K562 (cell line): Measurements from ENCODE around the gene SDK1. TPM values are rescaled to one million over a fixed set of nuclear protein-coding genes. Genes with fewer than 3 reads are reported as not detected.

ENCODE experiments used
- ATAC-seq: fragments of 200-7000 bp; cut with Tn5 transposase; 3 replicates; pipeline ENCODE4 v1.9.1; 2020; ENCODE audit warnings: moderate library complexity
- BruUV-seq: library from RNA; stranded (reverse); fragments of 400-500 nt; replicated peaks from 2 replicates; lab custom pipeline; 2021; lab: Mats Ljungman, UMichigan
- CTCF ChIA-PET: fragments of 300-600 bp; formaldehyde crosslinking; extraction: SDS; loops from one replicate; lab custom pipeline; 2021; ENCODE audit warnings: low intra/inter-chr PET ratio; lab: Yijun Ruan, JAX
- POLR2A ChIA-PET: fragments of 300-600, 350-650 bp; sonication (Branson Sonifier 250); formaldehyde crosslinking; extraction: SDS; loops from one replicate; lab custom pipeline; 2021; ENCODE audit warnings: antibody characterized with exemption, inconsistent platforms; lab: Yijun Ruan, JAX
- DNase-seq, 4 experiments: peaks; one replicate each; pipeline versions ENCODE4 v3.0.0 to v3.0.0-alpha.2; 2011 to 2018; ENCODE audit warnings: low spot score in 3 of 4, mixed read lengths in 3 of 4; ENCODE audit errors: extremely low read depth in 1 of 4
- FAIRE-seq: peaks from 2 replicates; lab custom pipeline; 2011; peaks lifted over from hg19 to GRCh38; lab: Jason Lieb, UNC
- H2AFZ ChIP-seq: 2 replicates; pipeline ENCODE4 v1.6.0; 2011; ENCODE audit warnings: low read depth, low read length, control low read depth, inconsistent platforms
- H3K27ac ChIP-seq: fragments of 200-600 bp; 3 replicates; pipeline ENCODE4 v1.8.0; 2011; ENCODE audit warnings: low read depth, mild to moderate bottlenecking, control low read depth, inconsistent platforms, low read length, moderate library complexity, mixed read lengths; ENCODE audit errors: extremely low read depth
- H3K27me3 ChIP-seq, 2 experiments: fragments of 300-600 bp in 1 of 2; 2 replicates in 1 of 2; 3 replicates in 1 of 2; pipeline versions ENCODE4 v1.6.0 to v1.8.0; 2011; ENCODE audit warnings: inconsistent platforms in 2 of 2, low read length in 2 of 2, mild to moderate bottlenecking in 1 of 2, mixed read lengths in 1 of 2, moderate library complexity in 1 of 2; ENCODE audit not compliant: control insufficient read depth in 2 of 2, insufficient read depth in 2 of 2
- H3K36me3 ChIP-seq: fragments of 300-600 bp; 3 replicates; pipeline ENCODE4 v1.8.0; 2011; ENCODE audit warnings: mild to moderate bottlenecking, low read length, inconsistent platforms; ENCODE audit not compliant: control insufficient read depth, insufficient read depth
- H3K4me1 ChIP-seq, 2 experiments: fragments of 200-600 bp in 1 of 2; replicated peaks in 1 of 2; 2 replicates in 1 of 2; 3 replicates in 1 of 2; pipeline versions ENCODE4 v1.5.1 to v1.8.0; 2011; ENCODE audit warnings: inconsistent platforms in 2 of 2, low read length in 2 of 2, mild to moderate bottlenecking in 1 of 2, mixed read lengths in 1 of 2, moderate library complexity in 1 of 2; ENCODE audit not compliant: control insufficient read depth in 2 of 2, insufficient read depth in 2 of 2
- H3K4me2 ChIP-seq: 2 replicates; pipeline ENCODE4 v1.6.1; 2011; ENCODE audit warnings: low read length, control low read depth, inconsistent platforms, mixed read lengths; ENCODE audit not compliant: insufficient read depth
- H3K4me3 ChIP-seq: fragments of 200-600 bp; sonication (generic), shearing (Covaris generic); 2 replicates; pipeline ENCODE4 v1.5.1; 2016; ENCODE audit warnings: control low read depth, inconsistent platforms
- H3K79me2 ChIP-seq: fragments of 200-600 bp; 3 replicates; pipeline ENCODE4 v1.8.0; 2011; ENCODE audit warnings: low read length, inconsistent platforms; ENCODE audit not compliant: control insufficient read depth, insufficient read depth
- H3K9ac ChIP-seq, 2 experiments: 2 replicates each; pipeline versions ENCODE4 v1.6.0 to v1.6.1; 2011; ENCODE audit warnings: low read depth in 2 of 2, low read length in 2 of 2, control low read depth in 1 of 2, inconsistent platforms in 1 of 2, mild to moderate bottlenecking in 1 of 2, mixed read lengths in 1 of 2; ENCODE audit not compliant: insufficient read depth in 1 of 2
- H3K9me1 ChIP-seq: one replicate; pipeline ENCODE4 v1.6.0; 2011; ENCODE audit warnings: inconsistent platforms, mild to moderate bottlenecking, low read length, moderate library complexity; ENCODE audit not compliant: control insufficient read depth, insufficient read depth
- H3K9me3 ChIP-seq: replicated peaks from 2 replicates; pipeline ENCODE4 v1.5.1; 2011; ENCODE audit warnings: low read depth, low read length, inconsistent platforms; ENCODE audit not compliant: control insufficient read depth, insufficient read depth
- H4K20me1 ChIP-seq: replicated peaks from 2 replicates; pipeline ENCODE4 v1.6.1; 2011; ENCODE audit warnings: low read length, inconsistent platforms, mixed read lengths; ENCODE audit not compliant: control insufficient read depth, insufficient read depth
- ESRRA ChIP-seq: fragments of 450-650 bp; IDR thresholded peaks from 2 replicates; pipeline ENCODE4 v1.6.1; 2014; ENCODE audit warnings: low read depth, mild to moderate bottlenecking, moderate library complexity, borderline replicate concordance
- GTF2F1 ChIP-seq: IDR thresholded peaks from 2 replicates; pipeline ENCODE4 v1.6.1; 2011; ENCODE audit warnings: low read depth, low read length, improper control_type of control experiment
- LCOR ChIP-seq: sonication (generic); formaldehyde crosslinking; IDR thresholded peaks from 2 replicates; pipeline ENCODE4 v1.8.0; 2022; ENCODE audit warnings: mild to moderate bottlenecking, missing genetic modification reagents
- NR2C2 ChIP-seq, 2 experiments: fragments of 200-800 bp in 1 of 2; sonication (Bioruptor generic) in 1 of 2; sonication (generic) in 1 of 2; formaldehyde crosslinking in 1 of 2; IDR thresholded peaks; 2 replicates each; pipeline versions ENCODE4 v1.6.1 to v1.8.0; 2016 to 2022; ENCODE audit warnings: mild to moderate bottlenecking in 1 of 2, missing compliant biosample characterization in 1 of 2, missing genetic modification characterization in 1 of 2, missing genetic modification reagents in 1 of 2
- PTBP1 ChIP-seq: fragments of 200-400 bp; formaldehyde crosslinking; IDR thresholded peaks from 2 replicates; pipeline ENCODE4 v1.6.1; 2017; ENCODE audit warnings: low read depth, low read length
- RAD51 ChIP-seq: fragments of 450-650 bp; IDR thresholded peaks from 2 replicates; pipeline ENCODE4 v1.7.1; 2016; ENCODE audit warnings: low read depth, mild to moderate bottlenecking, borderline replicate concordance
- TAL1 ChIP-seq: fragments of 450-650 bp; IDR thresholded peaks from 2 replicates; pipeline ENCODE4 v1.6.1; 2016; ENCODE audit warnings: mild to moderate bottlenecking
- TCFL5 ChIP-seq: fragments of 250-450 bp; sonication (Bioruptor Pico); conservative IDR thresholded peaks from 2 replicates; pipeline ENCODE4 v1.6.1; 2021; ENCODE audit warnings: mild to moderate bottlenecking, moderate library complexity, matching md5 sums
- TFAM ChIP-seq: fragments of 250-450 bp; sonication (Bioruptor Pico); conservative IDR thresholded peaks from 2 replicates; pipeline ENCODE4 v1.5.0; 2021; ENCODE audit warnings: mild to moderate bottlenecking, moderate library complexity
- YY1 ChIP-seq, 3 experiments: IDR thresholded peaks; 2 replicates each; pipeline ENCODE4 v1.6.1; 2011; ENCODE audit warnings: low read length in 2 of 3, mild to moderate bottlenecking in 2 of 3, moderate library complexity in 2 of 3, borderline replicate concordance in 1 of 3, control low read depth in 1 of 3, low read depth in 1 of 3; ENCODE audit not compliant: insufficient read depth in 3 of 3, insufficient replicate concordance in 2 of 3, control insufficient read depth in 1 of 3, insufficient read length in 1 of 3; ENCODE audit errors: extremely low read depth in 1 of 3
- ZC3H11A ChIP-seq: IDR thresholded peaks from 2 replicates; pipeline ENCODE4 v1.6.1; 2012; ENCODE audit warnings: low read depth, low read length, improper control_type of control experiment
- ZFP36 ChIP-seq: fragments of 150-350 bp; IDR thresholded peaks from 2 replicates; pipeline ENCODE4 v1.6.1; 2018; ENCODE audit warnings: low read length, low read depth; ENCODE audit not compliant: partially characterized antibody
- ZNF184 ChIP-seq: sonication (generic); formaldehyde crosslinking; IDR thresholded peaks from 2 replicates; pipeline ENCODE4 v1.5.0; 2020; ENCODE audit warnings: missing genetic modification reagents
- ZNF212 ChIP-seq: fragments of 450-650 bp; formaldehyde crosslinking; IDR thresholded peaks from 2 replicates; pipeline ENCODE4 v1.4.0; 2020; ENCODE audit warnings: mild to moderate bottlenecking
- WGBS: fragments of 100-300 bp; shearing (Covaris generic); methylation state at CpG from one replicate; pipeline ENCODE4 v1.1.6; 2016; ENCODE audit warnings: low coverage, mixed read lengths; ENCODE audit not compliant: insufficient coverage; ENCODE audit errors: missing lambda C conversion rate; 5-methylcytosine and 5-hydroxymethylcytosine counted together
- in situ Hi-C: fragments of 300-500 bp; cut with MboI; formaldehyde crosslinking; loops from 4 replicates; pipeline ENCODE4 v1.15.0; 2018; ENCODE audit warnings: inconsistent platforms, mixed read lengths
- intact Hi-C: fragments of 100-400 bp; cut with micrococcal nuclease; formaldehyde crosslinking; loops from 2 replicates; pipeline ENCODE4 v1.14.2; 2022
- polyA plus RNA-seq, 8 experiments: library from polyadenylated mRNA; depleted of rRNA in 4 of 8; stranded (reverse) in 5 of 8; unstranded in 3 of 8; fragments of >200 nt; fragmentation: Nextera tagmentation in 2 of 8; fragmentation: Illumina TruSeq in 1 of 8; extraction: Ambion mirVana in 2 of 8; extraction: Trizol in 1 of 8; gene quantifications; 2 replicates each; pipeline versions ENCODE4 v1.2.1 to v1.2.3, GENCODE V29; 2011 to 2014; ENCODE audit warnings: inconsistent platforms in 1 of 8, missing spikeins in 1 of 8
- total RNA-seq, 7 experiments: library from RNA; depleted of rRNA in 6 of 7; stranded (reverse); fragments of >200 nt in 6 of 7; fragmentation: Illumina TruSeq in 2 of 7; extraction: Trizol in 2 of 7; gene quantifications; 2 replicates each; pipeline versions ENCODE4 v1.2.1 to v1.2.3, GENCODE V29; 2011 to 2021; ENCODE audit warnings: low replicate concordance in 1 of 7
- TF ChIP-seq, protein P1 (sequence below): fragments of 450-650 bp; IDR thresholded peaks from 2 replicates; pipeline ENCODE4 v1.6.1; 2014; ENCODE audit warnings: low read depth, mild to moderate bottlenecking, moderate library complexity, borderline replicate concordance
- TF ChIP-seq, protein P2 (sequence below): fragments of 450-650 bp; formaldehyde crosslinking; conservative IDR thresholded peaks from 2 replicates; pipeline ENCODE4 v1.4.0; 2022; ENCODE audit warnings: mild to moderate bottlenecking, missing genetic modification characterization
- TF ChIP-seq, protein P3 (sequence below), 3 experiments: fragments of 200-800 bp in 1 of 3; sonication (Bioruptor generic) in 1 of 3; sonication (generic) in 1 of 3; formaldehyde crosslinking in 1 of 3; IDR thresholded peaks; 2 replicates each; pipeline versions ENCODE4 v1.6.1 to v1.8.0; 2016 to 2022; ENCODE audit warnings: mild to moderate bottlenecking in 2 of 3, missing compliant biosample characterization in 2 of 3, missing genetic modification characterization in 2 of 3, missing genetic modification reagents in 1 of 3

SDK1 gene
- total and polyA plus RNA-seq, 9 of the 15 experiments (the other 6 are each of a cell fraction or from before 2014, with no cell fraction given), result 0.16 TPM; not detected in 8

DNA sequence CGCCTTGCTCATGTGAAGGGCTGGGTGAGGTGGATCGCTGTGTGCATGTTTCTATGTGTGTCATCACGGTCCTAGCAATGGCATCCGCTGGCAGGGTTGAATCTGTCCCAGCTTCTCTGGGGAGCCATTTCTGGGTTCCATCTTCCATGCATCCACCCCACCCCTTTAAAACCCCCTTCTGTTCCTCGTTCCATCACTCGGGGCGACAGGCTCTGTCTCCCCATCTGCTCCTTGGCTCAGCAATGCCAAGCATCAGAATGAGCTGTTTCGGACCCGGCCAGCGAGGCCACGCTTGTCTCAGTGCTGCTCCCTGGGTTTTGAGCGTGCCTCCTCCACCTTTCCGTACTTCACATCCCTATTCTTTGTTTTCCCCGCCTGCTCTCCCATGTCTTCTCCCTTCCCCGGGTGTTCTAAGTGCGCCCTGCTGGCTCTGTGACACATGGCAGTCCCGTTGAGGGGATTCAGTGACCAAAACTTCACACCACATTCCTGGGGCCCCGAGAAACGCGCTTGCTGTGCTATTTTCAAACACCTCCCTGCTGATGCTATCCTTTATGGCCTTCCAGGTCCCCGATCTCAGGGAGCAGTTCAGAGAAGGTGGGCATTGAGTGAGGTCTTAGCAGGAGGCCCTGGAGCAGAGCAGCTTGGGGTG lies 827.0 kb downstream of the SDK1 start:
- Histone ChIP-seq H3K27me3 (peaks cover 18 to 49% of the 10 kb centered on the region in 2 experiments), H3K9me3 (no peaks in the 10 kb centered on the region), H4K20me1 (no peaks in the 10 kb centered on the region; the same call in 1 of the 2 replicates), H3K4me3 (no peak overlapping the region), H3K36me3 (no peaks in the 10 kb centered on the region), H2AFZ (no peak overlapping the region), H3K27ac (no peak overlapping the region), H3K9ac (no peak overlapping the region), H3K4me2 (no peak overlapping the region), H3K9me1 (no peaks in the 10 kb centered on the region), H3K4me1 (no peaks in the 10 kb centered on the region), H3K79me2 (no peaks in the 10 kb centered on the region)
- in situ Hi-C loops, result no loop called here
- FAIRE-seq (no peak), ATAC-seq (no peak), DNase-seq (no peak)
- ChIA-PET CTCF (no interaction called here), POLR2A (no interaction called here)
- BruUV-seq, result no TSS peak
- intact Hi-C loops, result no loop called here
- under 1% methylated on average over 21 of the region's 21 CpGs for WGBS
- TF ChIP-seq LCOR (CRISPR knock-in tag) (no peak), ZFP36 (no peak), GTF2F1 (no peak), TFAM (CRISPR knock-in tag) (no peak), TCFL5 (no peak), NR2C2 (CRISPR knock-in tag; IDR thresholded peaks at IDR 0.05) (no peak), NR2C2 (tag; IDR thresholded peaks at IDR 0.05) (no peak), ZNF212 (CRISPR knock-in tag) (no peak), ZC3H11A (no peak), TAL1 (no peak), ZNF184 (no peak), YY1 (IDR thresholded peaks at IDR 0.05; ENCODE audit: borderline replicate concordance in 1 of 3, control insufficient read depth in 1 of 3, extremely low read depth in 1 of 3, insufficient read depth in 3 of 3, insufficient read length in 1 of 3, insufficient replicate concordance in 2 of 3, low read depth in 1 of 3, low read length in 2 of 3) (no peak), ESRRA (no peak), RAD51 (no peak), PTBP1 (no peak)
- TF ChIP-seq, protein P1, sequence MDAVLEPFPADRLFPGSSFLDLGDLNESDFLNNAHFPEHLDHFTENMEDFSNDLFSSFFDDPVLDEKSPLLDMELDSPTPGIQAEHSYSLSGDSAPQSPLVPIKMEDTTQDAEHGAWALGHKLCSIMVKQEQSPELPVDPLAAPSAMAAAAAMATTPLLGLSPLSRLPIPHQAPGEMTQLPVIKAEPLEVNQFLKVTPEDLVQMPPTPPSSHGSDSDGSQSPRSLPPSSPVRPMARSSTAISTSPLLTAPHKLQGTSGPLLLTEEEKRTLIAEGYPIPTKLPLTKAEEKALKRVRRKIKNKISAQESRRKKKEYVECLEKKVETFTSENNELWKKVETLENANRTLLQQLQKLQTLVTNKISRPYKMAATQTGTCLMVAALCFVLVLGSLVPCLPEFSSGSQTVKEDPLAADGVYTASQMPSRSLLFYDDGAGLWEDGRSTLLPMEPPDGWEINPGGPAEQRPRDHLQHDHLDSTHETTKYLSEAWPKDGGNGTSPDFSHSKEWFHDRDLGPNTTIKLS, result no peak
- TF ChIP-seq, protein P2, sequence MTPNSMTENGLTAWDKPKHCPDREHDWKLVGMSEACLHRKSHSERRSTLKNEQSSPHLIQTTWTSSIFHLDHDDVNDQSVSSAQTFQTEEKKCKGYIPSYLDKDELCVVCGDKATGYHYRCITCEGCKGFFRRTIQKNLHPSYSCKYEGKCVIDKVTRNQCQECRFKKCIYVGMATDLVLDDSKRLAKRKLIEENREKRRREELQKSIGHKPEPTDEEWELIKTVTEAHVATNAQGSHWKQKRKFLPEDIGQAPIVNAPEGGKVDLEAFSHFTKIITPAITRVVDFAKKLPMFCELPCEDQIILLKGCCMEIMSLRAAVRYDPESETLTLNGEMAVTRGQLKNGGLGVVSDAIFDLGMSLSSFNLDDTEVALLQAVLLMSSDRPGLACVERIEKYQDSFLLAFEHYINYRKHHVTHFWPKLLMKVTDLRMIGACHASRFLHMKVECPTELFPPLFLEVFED, result no peak
- TF ChIP-seq, protein P3, sequence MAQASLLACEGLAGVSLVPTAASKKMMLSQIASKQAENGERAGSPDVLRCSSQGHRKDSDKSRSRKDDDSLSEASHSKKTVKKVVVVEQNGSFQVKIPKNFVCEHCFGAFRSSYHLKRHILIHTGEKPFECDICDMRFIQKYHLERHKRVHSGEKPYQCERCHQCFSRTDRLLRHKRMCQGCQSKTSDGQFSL (CRISPR knock-in tag; IDR thresholded peaks at IDR 0.05), result no peak
- TF ChIP-seq, protein P3 (tag; IDR thresholded peaks at IDR 0.05), result no peak
